ENCODE results near the gene PCNT. TPM values are rescaled to one million over a fixed set of nuclear protein-coding genes. Genes with fewer than 3 reads are reported as not detected.
A peak's percentile ranks its signal among the peaks of the same experiment; 100 is the strongest.
"Not testable (repeated sequence)": the region's sequence is repeated elsewhere in the genome, so short reads cannot be mapped to it uniquely, and the experiment has no call there.

PCNT gene
- total and polyA plus RNA-seq, 4 donors, result 6.4 to 33.0 (median 26.2) TPM

DNA sequence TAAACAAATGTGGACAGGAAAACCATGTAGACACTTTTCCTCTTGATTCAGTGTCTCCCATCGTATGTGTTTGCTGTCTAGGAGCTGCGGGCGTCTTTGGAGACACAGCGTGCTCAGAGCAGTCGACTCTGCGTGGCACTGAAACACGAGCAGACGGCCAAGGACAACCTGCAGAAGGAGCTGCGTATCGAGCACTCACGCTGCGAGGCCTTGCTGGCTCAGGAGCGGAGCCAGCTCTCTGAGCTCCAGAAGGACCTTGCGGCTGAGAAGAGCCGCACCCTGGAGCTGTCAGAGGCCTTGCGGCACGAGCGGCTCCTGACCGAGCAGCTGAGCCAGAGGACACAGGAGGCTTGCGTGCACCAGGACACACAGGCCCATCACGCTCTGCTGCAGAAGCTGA lies 107.5 kb downstream of the PCNT start:
- Histone ChIP-seq H3K27me3 (ENCODE audit: control insufficient read depth in 1 of 2, insufficient read depth in 2 of 2, low read length in 1 of 2) (no peaks in the 10 kb centered on the region), H3K4me3 (ENCODE audit: low read length in 2 of 2) (no peak overlapping the region), H3K9me3 (ENCODE audit: control insufficient read depth, low read length) (no peaks in the 10 kb centered on the region), H3K4me1 (ENCODE audit: control insufficient read depth in 1 of 2, insufficient read depth in 2 of 2, low read length in 2 of 2) (no peaks in the 10 kb centered on the region), H3K36me3 (ENCODE audit: control insufficient read depth in 1 of 2, insufficient read depth in 2 of 2, low read length in 1 of 2) (peaks cover 3 to 8% of the 10 kb centered on the region in 2 donors), H3K27ac (ENCODE audit: low read depth in 1 of 2, low read length in 2 of 2) (no peak overlapping the region)
- intact Hi-C loops (cut with DNase I), result no loop called here
- no peak for DNase-seq
- ATAC-seq (ENCODE audit: low FRiP score), result no peak
- 92 to 96% methylated on average over 21 of the region's 21 CpGs for WGBS, 2 donors

DNA sequence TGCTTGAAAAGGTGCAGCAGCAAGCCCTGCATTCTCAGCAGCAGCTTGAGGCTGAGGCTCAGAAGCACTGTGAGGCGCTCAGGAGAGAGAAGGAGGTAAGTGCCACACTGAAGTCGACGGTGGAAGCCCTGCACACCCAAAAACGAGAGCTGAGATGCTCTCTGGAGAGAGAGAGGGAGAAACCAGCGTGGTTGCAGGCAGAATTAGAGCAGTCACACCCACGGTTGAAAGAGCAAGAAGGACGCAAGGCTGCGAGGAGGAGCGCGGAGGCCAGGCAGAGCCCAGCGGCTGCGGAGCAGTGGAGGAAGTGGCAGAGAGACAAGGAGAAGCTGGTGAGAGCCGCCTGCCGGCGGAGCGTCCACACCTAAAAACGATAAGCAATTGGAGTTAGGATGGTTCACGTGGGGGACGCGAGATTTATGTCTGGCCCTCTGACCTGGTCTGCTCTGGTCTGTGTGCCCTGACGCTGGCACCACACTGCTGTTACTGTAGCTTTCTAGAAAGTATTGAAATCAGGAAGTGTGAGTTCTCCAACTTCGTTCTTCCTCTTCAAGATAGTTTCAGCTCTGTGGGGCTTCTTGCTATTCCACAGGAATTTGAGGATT lies 108.0 kb downstream of the PCNT start:
- ATAC-seq (ENCODE audit: low FRiP score) (no peak), DNase-seq (no peak)
- H3K36me3 ChIP-seq (ENCODE audit: control insufficient read depth in 1 of 2, insufficient read depth in 2 of 2, low read length in 1 of 2), result peaks cover 3 to 10% of the 10 kb centered on the region in 2 donors
- intact Hi-C loops (cut with DNase I), result no loop called here
- H3K27ac ChIP-seq (ENCODE audit: low read depth in 1 of 2, low read length in 2 of 2), result no peak overlapping the region
- H3K27me3 ChIP-seq (ENCODE audit: control insufficient read depth in 1 of 2, insufficient read depth in 2 of 2, low read length in 1 of 2), result no peaks in the 10 kb centered on the region
- WGBS, 2 donors, result 88 to 90% methylated on average over 22 of the region's 22 CpGs
- H3K4me3 ChIP-seq (ENCODE audit: low read length in 2 of 2), result no peak overlapping the region
- no peaks in the 10 kb centered on the region for H3K4me1 ChIP-seq (ENCODE audit: control insufficient read depth in 1 of 2, insufficient read depth in 2 of 2, low read length in 2 of 2)
- no peaks in the 10 kb centered on the region for H3K9me3 ChIP-seq (ENCODE audit: control insufficient read depth, low read length)

DNA sequence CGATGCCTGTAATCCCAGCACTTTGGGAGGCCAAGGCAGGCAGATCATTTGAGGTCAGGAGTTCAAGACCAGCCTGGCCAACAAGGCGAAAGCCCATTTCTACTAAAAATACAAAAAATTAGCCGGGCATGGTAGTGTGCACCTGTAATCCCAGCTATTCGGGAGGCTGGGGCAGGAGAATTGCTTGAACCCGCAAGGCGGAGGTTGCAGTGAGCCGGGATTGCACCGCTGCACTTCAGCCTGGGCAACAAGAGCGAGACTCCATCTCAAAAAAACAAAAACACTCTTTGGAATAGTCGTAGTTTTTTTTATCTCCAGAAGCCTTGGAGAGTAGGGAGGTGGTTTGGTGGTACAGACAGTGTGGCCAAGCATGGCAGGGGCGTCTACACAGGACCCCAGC lies 109.2 kb downstream of the PCNT start:
- 91 to 93% methylated on average over 11 of the region's 11 CpGs for WGBS, 2 donors
- H3K4me1 ChIP-seq (ENCODE audit: control insufficient read depth in 1 of 2, insufficient read depth in 2 of 2, low read length in 2 of 2); DNase-seq; intact Hi-C loops (cut with DNase I); H3K9me3 ChIP-seq (ENCODE audit: control insufficient read depth, low read length); H3K27me3 ChIP-seq (ENCODE audit: control insufficient read depth in 1 of 2, insufficient read depth in 2 of 2, low read length in 1 of 2); H3K4me3 ChIP-seq (ENCODE audit: low read length in 2 of 2); H3K27ac ChIP-seq (ENCODE audit: low read depth in 1 of 2, low read length in 2 of 2); ATAC-seq (ENCODE audit: low FRiP score): not testable (repeated sequence)
- H3K36me3 ChIP-seq (ENCODE audit: control insufficient read depth in 1 of 2, insufficient read depth in 2 of 2, low read length in 1 of 2), result peaks cover 3 to 11% of the 10 kb centered on the region in 2 donors

DNA sequence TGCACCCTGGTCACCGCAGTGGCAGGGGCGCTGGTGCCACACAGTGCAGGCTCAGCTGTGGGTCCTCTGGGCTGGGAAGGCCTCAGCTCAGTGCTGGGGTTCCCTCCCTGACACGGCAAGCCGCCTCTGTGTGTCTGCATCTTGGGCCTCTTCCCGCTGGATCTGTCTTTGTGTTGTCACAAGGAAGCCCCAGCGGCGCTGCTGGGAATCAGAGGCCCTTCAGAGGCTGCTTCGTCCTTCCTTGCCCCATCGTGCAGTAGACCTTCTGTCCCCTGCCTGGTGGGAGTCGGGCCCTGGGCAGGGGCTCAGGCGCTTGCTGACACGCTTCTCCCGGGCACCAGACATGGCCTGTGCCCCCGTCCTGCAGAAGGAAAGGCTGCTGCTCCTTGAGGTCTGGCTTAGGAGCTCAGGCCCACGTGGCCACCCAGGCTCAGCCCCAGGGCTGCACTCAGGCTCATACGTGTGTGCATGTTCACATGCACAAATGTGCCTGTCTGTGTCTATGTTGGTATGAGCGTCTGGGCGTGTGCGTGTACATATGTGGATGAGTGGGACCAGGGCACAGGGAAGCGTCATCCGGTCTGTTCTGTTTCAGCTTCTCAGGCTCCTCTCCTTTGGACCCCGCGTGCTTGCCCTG lies 110.5 kb downstream of the PCNT start:
- WGBS, 2 donors, result 93 to 95% methylated on average over 23 of the region's 23 CpGs
- no peak overlapping the region for H3K27ac ChIP-seq (ENCODE audit: low read depth in 1 of 2, low read length in 2 of 2)
- H3K4me1 ChIP-seq (ENCODE audit: control insufficient read depth in 1 of 2, insufficient read depth in 2 of 2, low read length in 2 of 2), result no peaks in the 10 kb centered on the region
- ATAC-seq (ENCODE audit: low FRiP score) (no peak), DNase-seq (no peak)
- H3K4me3 ChIP-seq (ENCODE audit: low read length in 2 of 2), result no peak overlapping the region
- H3K27me3 ChIP-seq (ENCODE audit: control insufficient read depth in 1 of 2, insufficient read depth in 2 of 2, low read length in 1 of 2), result no peaks in the 10 kb centered on the region
- H3K9me3 ChIP-seq (ENCODE audit: control insufficient read depth, low read length), result no peaks in the 10 kb centered on the region
- H3K36me3 ChIP-seq (ENCODE audit: control insufficient read depth in 1 of 2, insufficient read depth in 2 of 2, low read length in 1 of 2), result peaks cover 3 to 16% of the 10 kb centered on the region in 2 donors
- intact Hi-C loops (cut with DNase I), result no loop called here

DNA sequence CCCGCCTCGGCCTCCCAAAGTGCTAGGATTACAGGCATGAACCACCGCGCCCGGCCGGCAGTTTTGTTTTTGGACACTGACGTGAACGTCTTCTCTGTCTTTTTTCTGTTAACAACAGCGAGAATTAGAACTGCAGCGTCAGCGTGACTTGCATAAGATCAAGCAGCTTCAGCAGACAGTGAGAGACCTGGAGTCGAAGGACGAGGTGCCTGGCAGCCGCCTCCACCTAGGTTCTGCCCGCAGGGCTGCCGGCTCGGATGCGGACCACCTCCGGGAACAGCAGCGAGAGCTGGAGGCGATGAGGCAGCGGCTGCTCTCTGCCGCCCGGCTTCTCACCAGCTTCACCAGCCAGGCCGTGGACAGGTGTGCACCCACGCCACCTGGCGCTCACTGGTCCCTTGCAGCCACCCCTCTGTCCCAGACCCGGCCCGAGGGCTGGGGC lies 111.9 kb downstream of the PCNT start:
- ATAC-seq (ENCODE audit: low FRiP score) (no peak), DNase-seq (no peak)
- no peaks in the 10 kb centered on the region for H3K4me1 ChIP-seq (ENCODE audit: control insufficient read depth in 1 of 2, insufficient read depth in 2 of 2, low read length in 2 of 2)
- H3K36me3 ChIP-seq (ENCODE audit: control insufficient read depth in 1 of 2, insufficient read depth in 2 of 2, low read length in 1 of 2), result peaks cover 3 to 14% of the 10 kb centered on the region in 2 donors
- H3K27ac ChIP-seq (ENCODE audit: low read depth in 1 of 2, low read length in 2 of 2), result no peak overlapping the region
- H3K27me3 ChIP-seq (ENCODE audit: control insufficient read depth in 1 of 2, insufficient read depth in 2 of 2, low read length in 1 of 2), result no peaks in the 10 kb centered on the region
- intact Hi-C loops (cut with DNase I), result no loop called here
- WGBS, 2 donors, result 97% methylated on average over 29 of the region's 29 CpGs
- no peak overlapping the region for H3K4me3 ChIP-seq (ENCODE audit: low read length in 2 of 2)
- no peaks in the 10 kb centered on the region for H3K9me3 ChIP-seq (ENCODE audit: control insufficient read depth, low read length)

DNA sequence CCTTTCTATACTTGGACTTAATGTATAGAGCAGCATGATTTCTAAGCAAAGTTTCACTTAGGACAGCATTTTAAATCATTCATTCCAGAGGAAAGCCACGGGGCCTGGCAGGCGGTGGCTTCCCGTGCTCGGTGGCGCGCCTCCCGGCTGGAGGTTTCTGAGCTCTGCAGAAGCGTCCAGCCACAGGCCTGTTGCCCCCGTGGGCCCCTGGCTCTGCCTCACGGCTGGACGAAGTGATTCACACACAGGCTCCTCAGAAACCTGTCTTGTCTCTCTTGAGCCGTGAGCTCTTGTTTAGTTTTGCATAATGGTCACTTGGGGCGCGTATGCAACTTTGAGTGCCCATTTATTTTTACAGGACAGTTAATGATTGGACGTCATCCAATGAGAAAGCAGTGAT lies 112.7 kb downstream of the PCNT start:
- 88 to 90% methylated on average over 15 of the region's 15 CpGs for WGBS, 2 donors

DNA sequence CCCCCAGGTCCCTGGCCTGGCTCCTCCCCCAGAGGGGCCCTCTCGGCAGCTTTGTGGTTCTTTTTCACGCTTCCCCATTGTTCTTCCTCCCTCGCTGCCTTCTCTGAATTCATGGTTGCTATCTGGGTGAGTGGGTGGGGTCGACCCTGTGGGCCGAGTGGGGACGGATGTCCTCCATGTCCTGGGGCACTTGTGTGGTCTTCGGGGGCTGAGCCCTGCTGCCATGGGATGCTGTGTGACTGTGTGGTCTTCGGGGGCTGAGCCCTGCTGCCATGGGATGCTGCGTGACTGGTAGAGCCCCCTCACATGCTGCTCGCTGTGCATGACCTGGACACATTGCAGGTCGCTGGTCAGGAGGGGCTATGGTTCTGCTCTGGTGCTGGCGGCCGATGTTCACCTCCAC lies 113.1 kb downstream of the PCNT start:
- Histone ChIP-seq H3K4me3 (ENCODE audit: low read length in 2 of 2) (no peak overlapping the region), H3K27me3 (ENCODE audit: control insufficient read depth in 1 of 2, insufficient read depth in 2 of 2, low read length in 1 of 2) (no peaks in the 10 kb centered on the region), H3K36me3 (ENCODE audit: control insufficient read depth in 1 of 2, insufficient read depth in 2 of 2, low read length in 1 of 2) (peaks cover 0 to 12% of the 10 kb centered on the region in 2 donors), H3K4me1 (ENCODE audit: control insufficient read depth in 1 of 2, insufficient read depth in 2 of 2, low read length in 2 of 2) (no peaks in the 10 kb centered on the region), H3K9me3 (ENCODE audit: control insufficient read depth, low read length) (no peaks in the 10 kb centered on the region), H3K27ac (ENCODE audit: low read depth in 1 of 2, low read length in 2 of 2) (no peak overlapping the region)
- 84 to 93% methylated on average over 13 of the region's 13 CpGs for WGBS, 2 donors
- intact Hi-C loops (cut with DNase I), result no loop called here
- ATAC-seq (ENCODE audit: low FRiP score), result no peak
- peak in 1 of 2 donors; percentile 68 for DNase-seq

More for the DNA sequence above, 112.7 kb downstream of the PCNT start:
- DNase-seq (peak in 1 of 2 donors; percentile 68), ATAC-seq (ENCODE audit: low FRiP score) (no peak)
- intact Hi-C loops (cut with DNase I), result no loop called here
- Histone ChIP-seq H3K9me3 (ENCODE audit: control insufficient read depth, low read length) (no peaks in the 10 kb centered on the region), H3K4me3 (ENCODE audit: low read length in 2 of 2) (no peak overlapping the region), H3K27me3 (ENCODE audit: control insufficient read depth in 1 of 2, insufficient read depth in 2 of 2, low read length in 1 of 2) (no peaks in the 10 kb centered on the region), H3K4me1 (ENCODE audit: control insufficient read depth in 1 of 2, insufficient read depth in 2 of 2, low read length in 2 of 2) (no peaks in the 10 kb centered on the region), H3K36me3 (ENCODE audit: control insufficient read depth in 1 of 2, insufficient read depth in 2 of 2, low read length in 1 of 2) (peaks cover 3 to 15% of the 10 kb centered on the region in 2 donors), H3K27ac (ENCODE audit: low read depth in 1 of 2, low read length in 2 of 2) (no peak overlapping the region)

DNA sequence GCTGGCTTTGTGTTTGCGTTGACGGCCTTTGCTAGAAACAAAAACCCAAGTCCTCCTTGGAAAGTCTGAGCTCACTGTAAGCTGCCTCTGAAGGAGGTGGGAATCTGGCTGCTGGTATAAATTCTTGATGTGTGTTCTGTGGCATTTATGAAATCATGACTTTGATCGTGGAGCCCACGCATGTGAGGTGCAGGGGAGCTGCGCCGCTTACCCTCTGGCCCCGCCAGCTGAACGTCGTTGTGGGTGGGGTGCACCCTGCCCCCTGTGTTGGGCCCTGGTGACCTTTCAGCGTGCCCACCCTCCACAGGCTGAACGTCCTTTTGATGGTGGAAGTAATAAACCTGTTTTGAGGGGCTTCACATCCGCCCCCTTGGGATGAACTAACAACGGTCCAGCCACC lies 113.6 kb downstream of the PCNT start:
- H3K36me3 ChIP-seq (ENCODE audit: control insufficient read depth in 1 of 2, insufficient read depth in 2 of 2, low read length in 1 of 2), result peaks cover 0 to 11% of the 10 kb centered on the region in 2 donors

DNA sequence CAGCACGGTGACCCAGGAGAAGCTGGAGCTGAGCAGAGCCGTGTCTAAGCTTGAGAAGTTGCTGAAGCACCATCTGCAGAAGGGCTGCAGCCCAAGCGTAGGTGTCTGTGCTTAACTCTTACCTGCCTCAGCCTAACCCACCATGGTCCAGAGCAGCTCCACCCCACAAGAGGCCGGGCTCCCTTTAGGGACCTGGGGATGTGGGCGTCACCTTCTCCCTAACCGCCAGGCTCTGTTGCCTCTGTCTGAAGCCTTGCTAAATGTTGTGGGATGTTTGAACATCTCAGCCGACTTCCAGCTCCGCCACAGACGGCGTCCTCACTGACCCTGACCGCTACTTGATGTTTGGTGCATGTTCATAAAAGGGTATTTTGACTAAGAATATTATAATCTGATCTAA lies 114.3 kb downstream of the PCNT start:
- intact Hi-C loops (cut with DNase I), result no loop called here

More for the DNA sequence above, 113.6 kb downstream of the PCNT start:
- Histone ChIP-seq H3K4me1 (ENCODE audit: control insufficient read depth in 1 of 2, insufficient read depth in 2 of 2, low read length in 2 of 2) (no peaks in the 10 kb centered on the region), H3K4me3 (ENCODE audit: low read length in 2 of 2) (no peak overlapping the region), H3K27ac (ENCODE audit: low read depth in 1 of 2, low read length in 2 of 2) (no peak overlapping the region), H3K27me3 (ENCODE audit: control insufficient read depth in 1 of 2, insufficient read depth in 2 of 2, low read length in 1 of 2) (no peaks in the 10 kb centered on the region), H3K9me3 (ENCODE audit: control insufficient read depth, low read length) (no peaks in the 10 kb centered on the region)
- ATAC-seq (ENCODE audit: low FRiP score) (no peak), DNase-seq (no peak)
- intact Hi-C loops (cut with DNase I), result no loop called here
- 85 to 86% methylated on average over 13 of the region's 13 CpGs for WGBS, 2 donors

More for the DNA sequence above, 114.3 kb downstream of the PCNT start:
- WGBS, 2 donors, result 94 to 97% methylated on average over 11 of the region's 11 CpGs
- peaks cover 0 to 11% of the 10 kb centered on the region in 2 donors for H3K36me3 ChIP-seq (ENCODE audit: control insufficient read depth in 1 of 2, insufficient read depth in 2 of 2, low read length in 1 of 2)
- H3K4me1 ChIP-seq (ENCODE audit: control insufficient read depth in 1 of 2, insufficient read depth in 2 of 2, low read length in 2 of 2), result no peaks in the 10 kb centered on the region
- ATAC-seq (ENCODE audit: low FRiP score) (no peak), DNase-seq (no peak)
- H3K27ac ChIP-seq (ENCODE audit: low read depth in 1 of 2, low read length in 2 of 2), result no peak overlapping the region
- no peaks in the 10 kb centered on the region for H3K9me3 ChIP-seq (ENCODE audit: control insufficient read depth, low read length)
- no peak overlapping the region for H3K4me3 ChIP-seq (ENCODE audit: low read length in 2 of 2)
- no peaks in the 10 kb centered on the region for H3K27me3 ChIP-seq (ENCODE audit: control insufficient read depth in 1 of 2, insufficient read depth in 2 of 2, low read length in 1 of 2)

Measured in aorta (tissue), 5 donors.